HL-60/S4 treated with retinoic acid at 250 ng/mL for 4 days and 3 days (cell line): Measurements from ENCODE around the gene CAPN13.

ENCODE experiments used
- in situ Hi-C: fragments of 300-500 bp; cut with MboI; formaldehyde crosslinking; loops from 2 replicates; pipeline ENCODE4 v1.7.0; 2022; ENCODE audit warnings: low sequenced_read_pairs

The CAPN13 gene, protein sequence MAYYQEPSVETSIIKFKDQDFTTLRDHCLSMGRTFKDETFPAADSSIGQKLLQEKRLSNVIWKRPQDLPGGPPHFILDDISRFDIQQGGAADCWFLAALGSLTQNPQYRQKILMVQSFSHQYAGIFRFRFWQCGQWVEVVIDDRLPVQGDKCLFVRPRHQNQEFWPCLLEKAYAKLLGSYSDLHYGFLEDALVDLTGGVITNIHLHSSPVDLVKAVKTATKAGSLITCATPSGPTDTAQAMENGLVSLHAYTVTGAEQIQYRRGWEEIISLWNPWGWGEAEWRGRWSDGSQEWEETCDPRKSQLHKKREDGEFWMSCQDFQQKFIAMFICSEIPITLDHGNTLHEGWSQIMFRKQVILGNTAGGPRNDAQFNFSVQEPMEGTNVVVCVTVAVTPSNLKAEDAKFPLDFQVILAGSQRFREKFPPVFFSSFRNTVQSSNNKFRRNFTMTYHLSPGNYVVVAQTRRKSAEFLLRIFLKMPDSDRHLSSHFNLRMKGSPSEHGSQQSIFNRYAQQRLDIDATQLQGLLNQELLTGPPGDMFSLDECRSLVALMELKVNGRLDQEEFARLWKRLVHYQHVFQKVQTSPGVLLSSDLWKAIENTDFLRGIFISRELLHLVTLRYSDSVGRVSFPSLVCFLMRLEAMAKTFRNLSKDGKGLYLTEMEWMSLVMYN

DNA sequence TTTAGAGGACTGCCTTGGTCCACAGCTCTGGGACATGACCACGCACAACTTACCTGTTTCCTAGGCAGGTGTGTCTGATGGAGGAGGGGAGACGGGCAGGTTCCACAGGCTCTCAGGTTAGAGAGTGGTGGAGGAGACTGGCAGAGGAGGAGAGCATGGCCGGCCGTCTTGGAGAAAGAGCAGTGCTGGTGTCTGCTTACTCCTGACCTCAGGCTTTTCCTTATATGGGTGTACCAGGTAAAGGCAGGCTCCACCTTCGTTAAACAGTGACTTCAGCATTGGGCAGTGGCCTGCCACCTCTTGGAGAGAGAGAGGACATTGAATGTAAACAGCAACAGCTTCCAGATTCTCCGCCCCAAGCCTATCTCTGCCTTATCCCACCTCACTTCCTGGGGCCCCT lies at the start of gene CAPN13:
CAPN13 (minus strand) TSS at position 198 of the 400 bp plus-strand sequence. CDS start 20,121 bp downstream, outside the sequence.
- in situ Hi-C loops: no loop called here

DNA sequence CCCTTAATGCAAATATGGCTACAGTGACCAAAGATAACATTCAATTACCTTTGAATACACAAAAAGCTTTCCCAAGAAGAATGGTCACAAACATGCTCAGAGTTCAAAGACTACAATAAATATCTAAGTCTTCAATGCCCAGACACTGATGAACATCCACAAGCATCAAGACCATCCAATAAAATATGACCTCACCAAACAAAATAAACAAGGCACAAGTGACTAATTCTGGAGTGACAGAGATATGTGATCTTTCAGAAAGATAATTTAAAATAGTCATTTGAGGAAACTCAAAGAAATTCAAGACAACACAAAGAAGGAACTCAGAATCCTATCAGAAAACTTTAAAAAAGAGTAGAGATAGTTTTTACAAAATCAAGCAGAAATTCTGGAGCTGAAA lies 40.6 kb upstream of the CAPN13 start:
- in situ Hi-C loops: no loop called here

DNA sequence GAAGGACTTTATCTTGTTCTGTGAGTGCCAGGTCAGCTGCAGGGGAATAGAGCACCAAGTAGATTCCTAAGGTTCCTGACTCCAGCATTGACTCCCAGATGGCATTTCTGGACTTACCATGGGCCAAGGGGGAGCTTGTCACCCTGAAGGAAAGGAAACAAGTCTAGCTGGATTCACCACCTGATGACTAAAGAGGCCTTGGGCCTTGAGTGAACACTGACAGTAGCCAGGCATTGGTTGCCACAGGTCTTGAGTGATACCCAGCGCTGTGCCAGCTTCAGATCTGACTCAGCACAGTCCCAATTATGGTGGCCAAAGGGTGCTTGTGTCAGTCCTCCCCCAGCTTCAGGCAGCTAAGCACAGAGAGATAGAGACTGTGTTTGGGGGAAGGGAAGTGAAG lies 40.1 kb upstream of the CAPN13 start:
- in situ Hi-C loops: no loop called here

DNA sequence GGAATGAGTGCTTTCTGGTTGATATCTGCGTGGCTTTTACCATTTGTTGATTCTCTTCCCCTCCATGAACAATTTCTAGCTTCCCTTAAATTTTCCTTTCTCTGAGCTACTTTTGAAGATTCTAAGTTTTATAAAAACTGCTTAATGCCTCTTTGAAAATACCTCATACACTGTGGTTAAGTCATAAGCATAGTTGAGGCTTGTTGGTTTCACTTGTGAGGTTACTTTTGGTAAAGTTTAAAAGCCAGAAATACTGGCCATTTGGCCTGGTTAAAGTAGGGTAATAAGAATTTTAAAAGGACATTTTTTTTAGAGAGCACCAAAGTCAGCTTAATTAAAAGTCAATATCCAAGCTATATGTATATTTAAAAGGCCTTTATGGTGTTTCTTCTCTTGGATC lies 21.3 kb upstream of the CAPN13 start:
- in situ Hi-C loops: no loop called here

DNA sequence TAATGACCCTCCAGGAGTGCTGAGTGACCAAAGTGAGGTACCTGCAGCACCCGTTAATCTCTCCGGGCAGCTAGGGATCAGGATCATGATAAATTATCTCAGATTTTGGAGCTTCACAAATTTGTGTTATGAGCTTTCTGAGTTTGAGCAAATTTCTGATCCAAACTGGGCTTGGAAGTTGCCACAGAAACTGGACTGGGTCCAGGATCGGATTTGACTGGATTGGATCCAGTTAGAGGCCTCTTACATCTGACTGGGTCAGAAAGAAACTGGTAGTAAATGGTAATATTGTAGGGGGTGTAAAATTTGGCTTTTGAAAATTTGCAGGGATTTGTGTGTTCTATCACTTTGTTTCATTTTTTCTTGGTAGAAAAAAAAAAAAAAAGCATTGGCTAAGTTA lies 19.7 kb upstream of the CAPN13 start:
- in situ Hi-C loops: no loop called here

DNA sequence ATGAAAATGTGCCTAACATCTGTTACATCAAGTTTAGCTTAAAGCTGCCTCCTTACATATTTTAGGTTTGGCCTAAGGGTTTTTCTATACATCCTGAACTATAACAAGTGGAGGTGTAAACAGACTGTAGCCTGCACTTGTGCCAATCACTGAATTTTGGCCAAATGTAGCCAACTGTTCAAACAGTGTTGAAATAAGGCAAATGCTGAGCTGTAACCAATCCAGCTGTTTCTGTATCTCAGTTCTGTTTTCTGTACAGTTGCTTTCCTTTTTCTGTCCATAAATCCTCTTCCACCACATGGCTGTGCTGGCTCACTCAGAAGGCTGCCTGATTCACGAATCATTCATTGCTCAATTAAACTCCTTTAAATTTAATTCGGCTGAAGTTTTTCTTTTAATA lies 19.2 kb upstream of the CAPN13 start:
- in situ Hi-C loops: no loop called here

DNA sequence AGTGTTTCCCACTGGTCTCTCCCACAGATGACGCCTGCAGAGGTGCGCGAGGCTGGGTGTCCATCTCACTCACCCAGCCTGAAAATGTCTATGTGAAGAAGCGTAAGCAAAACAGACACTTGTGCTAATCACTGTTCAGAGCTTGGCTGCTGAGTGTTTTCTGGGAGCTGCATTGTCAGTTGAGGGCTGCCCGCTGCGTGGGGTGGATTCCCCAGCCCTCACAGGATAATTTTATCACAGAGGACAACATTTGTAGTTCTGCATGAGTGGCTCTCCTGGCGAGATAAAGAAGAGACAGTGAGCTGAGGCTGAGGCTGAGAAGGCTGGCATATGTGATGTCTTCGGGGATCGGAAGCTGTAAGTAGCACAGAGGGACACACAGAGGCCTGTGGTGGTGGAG lies 16.2 kb upstream of the CAPN13 start:
- in situ Hi-C loops: no loop called here

DNA sequence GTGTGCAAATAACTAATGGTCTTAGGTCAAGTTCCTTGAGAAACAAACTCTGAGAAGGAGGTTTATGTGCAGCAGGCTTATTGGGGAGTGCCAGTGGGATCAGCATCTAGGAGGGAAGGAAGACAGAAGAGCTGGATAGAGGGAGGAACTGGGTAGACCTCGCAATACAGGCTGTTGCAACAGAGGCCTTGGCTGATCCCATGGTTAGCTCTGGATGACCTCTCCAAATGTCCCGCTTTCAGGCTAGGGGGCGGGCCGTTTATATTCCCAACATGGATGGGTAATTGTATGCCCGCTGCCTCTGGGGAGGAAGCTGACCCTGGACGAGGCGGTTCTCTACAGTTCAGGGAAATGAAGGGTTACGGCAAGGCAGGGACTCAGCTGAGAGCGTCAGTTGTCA lies 14.7 kb upstream of the CAPN13 start:
- in situ Hi-C loops: no loop called here

DNA sequence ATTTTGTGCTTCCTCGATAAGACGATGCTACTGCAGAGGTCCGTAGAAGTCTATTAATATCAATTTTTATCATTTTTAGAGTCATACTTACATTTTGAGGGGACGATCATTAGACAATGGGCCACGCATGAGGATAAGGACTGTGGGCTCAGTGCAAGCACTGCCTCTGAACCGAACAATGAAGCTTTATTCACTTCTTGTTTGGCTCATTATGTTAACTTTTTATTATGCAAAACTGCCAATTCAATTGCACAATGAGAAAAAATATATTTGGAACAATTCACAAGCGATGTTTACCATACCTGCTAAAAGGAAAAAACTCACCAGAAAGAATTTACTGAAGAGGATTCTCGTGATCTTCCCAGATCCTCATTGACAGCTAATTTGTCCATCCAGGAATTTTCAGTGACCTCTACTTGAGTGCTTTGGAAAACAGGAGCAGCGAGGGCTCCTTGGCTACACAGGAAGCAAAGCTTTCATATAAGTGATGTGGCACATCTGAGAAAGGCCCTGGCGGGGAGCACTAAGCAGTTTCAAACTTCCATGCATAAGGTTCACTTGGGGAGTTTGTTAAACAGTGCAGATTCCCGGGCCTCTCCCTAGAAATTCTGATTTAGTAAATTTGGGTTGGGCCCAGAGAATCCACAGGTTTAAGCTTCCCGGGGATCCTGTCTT lies 13.3 kb upstream of the CAPN13 start:
- in situ Hi-C loops: no loop called here

DNA sequence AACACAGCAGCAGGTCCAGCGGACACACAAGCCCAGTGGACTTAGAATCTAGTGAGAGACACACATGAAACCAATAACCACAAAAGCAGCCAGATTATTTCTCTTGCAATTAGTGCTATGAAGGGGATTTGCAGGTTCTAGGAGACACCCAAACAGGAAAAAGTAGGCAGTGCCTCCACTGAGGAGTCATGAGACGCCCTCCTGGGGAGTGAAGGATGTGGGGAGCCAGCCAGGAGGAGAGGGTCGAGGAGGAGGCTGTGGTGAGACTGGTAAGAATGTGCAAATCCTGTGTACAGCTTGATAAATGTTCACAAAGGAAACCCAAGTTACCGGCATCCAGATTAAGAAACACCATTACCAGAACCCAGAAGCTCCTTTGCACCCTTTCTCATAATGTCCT lies 2.7 kb upstream of the CAPN13 start:
- in situ Hi-C loops: no loop called here

DNA sequence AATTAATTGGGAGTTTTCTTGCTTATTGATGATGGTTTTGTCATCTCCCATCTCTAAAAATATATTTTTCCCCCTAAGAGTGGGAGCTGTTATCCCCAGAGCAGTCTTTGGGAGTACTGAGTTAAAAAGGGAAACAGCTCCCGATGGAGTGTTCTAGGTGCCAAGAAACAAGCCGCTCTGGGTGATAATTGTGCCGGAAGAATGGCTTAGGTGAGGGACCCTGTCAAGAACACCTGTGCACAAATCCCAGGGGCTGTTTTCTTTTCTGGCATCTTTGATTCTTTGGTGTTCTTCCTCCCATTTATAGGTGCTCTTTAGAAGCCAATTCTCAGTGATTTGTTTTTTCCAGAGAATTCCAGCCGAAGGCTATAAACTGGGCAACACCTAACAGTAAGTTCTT lies 1.4 kb upstream of the CAPN13 start:
- in situ Hi-C loops: no loop called here

DNA sequence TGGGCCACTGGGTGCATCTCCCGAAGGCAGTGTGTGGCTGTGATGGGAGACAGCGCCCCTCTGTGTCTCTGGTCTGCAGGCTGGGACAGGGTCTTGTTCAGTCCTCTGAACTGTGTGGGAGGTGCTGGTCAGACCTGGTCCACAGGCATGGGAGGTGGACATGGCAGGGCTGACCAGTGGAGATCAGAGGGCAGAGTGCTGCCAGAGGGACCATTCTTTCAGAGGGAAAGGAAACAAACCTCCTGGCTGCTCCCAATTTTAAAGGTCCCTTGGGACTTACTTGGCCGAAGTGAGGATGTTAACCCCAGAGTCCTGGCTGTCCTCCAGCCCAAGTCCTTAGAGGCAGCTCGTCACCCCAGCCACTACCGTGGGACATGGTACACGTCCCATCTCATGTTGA lies 4.0 kb downstream of the CAPN13 start:
- in situ Hi-C loops: no loop called here

DNA sequence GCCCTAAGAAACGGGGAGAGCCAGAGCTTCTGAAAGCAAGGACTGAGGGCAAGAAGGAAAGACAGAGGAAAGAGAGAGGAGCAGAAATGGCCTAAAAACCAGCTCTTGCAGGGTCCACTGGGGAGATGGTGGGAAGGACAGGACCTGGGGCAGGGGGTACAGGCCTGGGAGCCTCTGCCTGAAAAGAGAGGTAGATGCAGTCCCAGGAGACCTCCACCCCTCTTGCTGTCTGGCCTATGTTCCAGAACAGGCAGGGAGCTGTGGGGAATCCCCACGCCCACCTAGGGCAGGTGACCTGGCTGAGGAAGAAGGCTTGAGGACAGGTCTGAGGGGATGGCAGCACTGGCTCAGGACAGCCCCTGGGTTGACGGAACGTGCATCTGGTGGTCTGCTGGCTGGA lies 4.6 kb downstream of the CAPN13 start:
- in situ Hi-C loops: no loop called here

DNA sequence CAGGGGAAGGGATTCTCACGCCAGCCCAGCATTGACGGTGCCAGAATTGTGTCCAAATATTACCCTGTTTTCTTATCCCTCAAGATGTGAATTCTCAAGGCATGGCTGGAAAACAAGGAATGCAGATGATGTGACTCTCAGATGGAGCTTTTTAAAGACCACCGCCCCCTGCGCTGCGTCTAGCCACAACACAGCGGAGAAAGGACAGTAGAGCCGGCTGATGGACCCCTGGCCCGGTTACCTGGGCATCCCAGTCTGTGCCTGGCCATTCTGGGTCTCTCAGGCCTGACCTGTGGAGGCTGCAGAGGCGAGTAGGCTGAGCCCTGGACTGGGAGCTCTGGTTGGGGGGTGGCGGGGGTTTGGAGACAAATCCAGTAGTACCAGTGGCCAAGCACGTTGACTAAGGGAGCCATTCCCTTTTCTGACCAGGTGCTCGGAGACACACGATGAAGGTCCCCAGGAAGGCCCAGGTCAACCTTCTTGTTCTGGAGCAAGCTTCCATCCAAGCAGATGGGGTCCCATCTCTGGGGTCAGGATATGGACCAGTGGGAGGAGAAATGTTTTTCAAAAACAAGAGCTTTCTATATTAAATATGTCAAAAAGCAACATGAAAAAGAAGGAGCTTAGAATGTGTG lies 5.3 kb downstream of the CAPN13 start:
- in situ Hi-C loops: no loop called here

DNA sequence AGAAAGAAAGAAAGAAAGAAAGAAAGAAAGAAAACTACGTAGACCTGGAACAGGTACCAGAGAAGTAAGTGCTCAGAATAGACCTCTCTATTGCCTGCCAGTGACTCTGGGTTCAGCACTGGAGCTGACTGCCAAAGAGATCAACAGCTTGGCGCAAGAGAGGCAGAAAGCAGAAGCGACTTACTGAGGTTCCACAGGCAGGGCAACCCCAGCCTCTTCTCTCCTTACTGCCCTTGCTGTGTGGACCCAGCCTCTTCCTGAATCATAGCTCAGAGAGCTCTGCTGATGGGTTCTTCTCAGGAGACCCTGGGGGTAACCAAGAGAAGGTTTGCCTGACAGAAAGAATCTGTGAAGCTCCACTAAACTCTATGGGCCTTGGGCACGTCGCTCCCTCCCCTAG lies 7.1 kb downstream of the CAPN13 start:
- in situ Hi-C loops: no loop called here

DNA sequence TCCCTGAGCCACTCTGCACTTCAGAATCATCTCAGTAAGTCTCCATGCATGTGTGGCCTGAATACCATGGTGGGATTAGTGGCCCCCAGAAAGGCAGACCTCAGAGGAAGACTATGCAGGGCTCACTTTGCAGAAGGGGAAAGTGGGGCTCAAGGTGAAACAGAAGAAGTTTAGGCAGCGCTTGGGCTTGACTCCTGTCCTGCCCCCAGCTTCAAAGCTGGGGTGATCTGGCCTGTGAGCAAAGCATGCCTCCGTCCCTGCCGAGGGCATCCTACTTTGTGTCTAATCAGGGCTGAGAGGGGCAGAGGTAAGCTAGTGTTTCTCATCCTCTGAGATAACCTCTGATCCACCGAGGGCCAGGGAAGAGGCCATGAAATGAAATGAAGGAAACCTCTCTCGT lies 7.9 kb downstream of the CAPN13 start:
- in situ Hi-C loops: no loop called here

DNA sequence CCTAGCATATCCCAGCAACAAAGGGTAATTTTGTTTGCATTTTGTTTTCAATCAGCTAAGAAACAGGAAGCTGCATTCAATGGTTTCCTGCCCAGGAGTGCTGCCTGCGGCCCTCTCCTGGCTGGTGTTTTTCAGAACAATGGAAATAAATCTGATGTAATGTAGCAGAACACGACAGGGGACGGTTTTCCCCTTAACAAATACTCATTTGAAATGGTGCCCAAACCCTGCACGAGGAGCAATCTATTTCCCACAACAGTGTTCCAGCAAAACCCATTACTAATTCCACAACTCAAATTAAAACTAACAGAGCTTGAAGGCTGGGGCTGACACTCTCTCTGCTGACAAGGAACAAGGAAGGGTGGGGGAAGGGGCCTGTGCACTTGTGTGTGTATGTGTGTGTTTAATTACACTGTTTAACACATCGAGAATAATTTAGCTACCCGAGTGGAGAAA lies 8.7 kb downstream of the CAPN13 start:
- in situ Hi-C loops: no loop called here

DNA sequence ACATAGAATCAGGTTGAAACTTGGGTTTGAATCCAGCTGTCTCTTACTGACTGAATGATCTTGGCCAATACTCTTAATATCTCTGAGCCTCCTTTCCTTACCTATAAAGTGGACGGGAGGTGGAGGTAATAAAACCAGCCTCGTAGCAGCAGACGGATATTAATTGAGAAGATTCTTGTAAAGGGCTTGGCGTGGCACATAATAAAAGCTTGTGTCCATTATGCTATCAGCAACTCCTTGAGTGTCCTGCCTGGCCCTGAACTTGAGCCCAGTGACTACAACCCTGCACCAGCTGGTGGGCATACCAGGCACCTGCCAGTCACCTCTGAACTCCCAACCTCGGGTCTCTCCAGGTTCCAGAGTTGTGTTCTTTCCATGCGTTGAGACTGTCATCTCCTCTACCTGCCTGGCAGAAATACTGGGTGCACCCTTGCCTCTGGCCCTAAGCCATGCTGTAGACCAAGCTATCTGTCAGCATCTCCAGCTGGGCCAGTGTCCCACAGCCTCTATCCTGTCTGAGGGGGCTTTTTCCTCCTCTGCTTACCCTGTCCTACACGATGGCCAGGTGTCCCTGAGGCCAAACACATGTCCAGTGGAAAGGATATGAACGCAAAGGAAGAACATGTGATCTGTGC lies 9.7 kb downstream of the CAPN13 start:
- in situ Hi-C loops: no loop called here

DNA sequence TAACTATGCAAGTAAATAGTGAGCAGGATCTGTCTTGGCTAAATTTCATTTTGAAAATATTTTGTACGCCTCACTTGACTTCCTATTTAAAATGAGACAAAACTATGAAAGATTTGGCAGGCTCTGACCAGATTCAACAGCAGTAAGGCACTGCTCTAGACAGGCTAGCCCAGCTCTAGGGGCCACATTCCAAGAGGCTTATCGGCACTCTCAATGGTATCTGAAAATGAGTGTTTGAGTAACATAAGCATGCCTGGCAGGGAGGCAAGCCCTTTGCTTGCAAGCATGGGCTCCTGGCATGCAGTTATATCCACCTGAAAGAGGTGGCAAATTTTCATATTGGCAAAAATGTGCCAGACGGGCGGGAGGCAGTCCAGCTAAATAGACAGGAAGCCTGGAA lies 10.5 kb downstream of the CAPN13 start:
- in situ Hi-C loops: no loop called here

DNA sequence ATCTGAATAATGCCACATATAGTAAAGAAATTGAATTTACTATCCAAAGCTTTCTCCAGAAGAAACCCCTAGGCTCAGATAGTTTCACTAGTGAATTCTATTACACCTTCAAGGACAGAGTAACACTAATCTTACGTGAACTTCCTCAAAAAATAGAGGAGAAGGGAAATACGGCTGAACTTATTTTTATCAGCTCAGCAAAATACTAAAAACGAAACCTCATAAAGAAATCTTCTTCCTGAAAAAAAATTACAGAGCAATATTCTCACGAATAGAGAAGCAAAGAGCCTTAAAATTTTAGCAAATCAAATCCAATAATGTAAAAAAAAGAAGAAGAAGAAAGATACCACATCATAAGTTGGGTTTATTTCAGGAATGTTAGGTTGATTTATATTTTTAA lies 14.7 kb downstream of the CAPN13 start:
- in situ Hi-C loops: no loop called here

DNA sequence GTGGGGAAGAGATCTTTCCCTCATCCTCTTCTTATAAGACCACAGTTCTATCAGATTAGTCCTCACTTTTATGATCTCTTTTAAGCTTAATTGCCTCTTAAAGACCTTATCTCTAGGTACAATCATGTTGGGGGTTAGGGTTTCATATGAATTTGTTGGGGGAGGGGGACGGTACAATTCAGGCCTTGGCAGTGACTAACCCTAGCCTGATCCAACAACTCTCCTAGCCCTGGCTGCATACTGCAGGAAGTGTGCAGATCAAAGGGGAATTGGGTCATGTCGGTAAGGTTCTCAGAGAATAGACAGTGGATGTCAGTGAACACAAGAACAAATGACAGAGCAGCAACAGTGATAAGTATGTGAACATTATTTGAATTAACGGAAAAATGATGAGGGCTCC lies 16.4 kb downstream of the CAPN13 start:
- in situ Hi-C loops: no loop called here
